ENCODE data around the gene DAPK1.
"Not testable (repeated sequence)": the region's sequence is repeated elsewhere in the genome, so short reads cannot be mapped to it uniquely, and the experiment has no call there.

The DAPK1 gene

DNA sequence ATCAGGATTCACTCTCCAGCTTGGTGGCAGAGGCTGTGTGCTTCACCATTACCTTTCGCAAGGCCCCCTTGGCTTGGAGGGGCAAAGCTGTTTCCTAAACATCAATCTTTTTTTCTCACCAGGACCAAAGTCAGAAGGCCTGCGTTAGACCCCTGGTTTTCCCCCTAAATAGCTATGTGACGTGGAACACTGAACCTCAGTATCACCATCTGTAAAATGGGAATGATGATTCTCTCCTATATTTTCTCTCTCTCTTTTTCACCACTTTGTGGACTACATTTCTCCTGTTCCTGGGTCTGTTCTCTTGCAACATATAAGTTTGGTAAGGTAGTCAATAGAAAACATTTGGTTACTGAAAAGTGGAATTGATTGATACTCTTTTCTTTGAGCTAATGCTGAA, 50.5 kb downstream of the DAPK1 start:
- DNase-seq, result no peak

GRCh38 chr9:87549088-87549487, 51.4 kb downstream of the DAPK1 start:
- DNase-seq, result not testable (repeated sequence)

- no peak for DNase-seq
Measured at GRCh38 chr9:87549791-87550190, 52.1 kb downstream of the DAPK1 start.

DNA sequence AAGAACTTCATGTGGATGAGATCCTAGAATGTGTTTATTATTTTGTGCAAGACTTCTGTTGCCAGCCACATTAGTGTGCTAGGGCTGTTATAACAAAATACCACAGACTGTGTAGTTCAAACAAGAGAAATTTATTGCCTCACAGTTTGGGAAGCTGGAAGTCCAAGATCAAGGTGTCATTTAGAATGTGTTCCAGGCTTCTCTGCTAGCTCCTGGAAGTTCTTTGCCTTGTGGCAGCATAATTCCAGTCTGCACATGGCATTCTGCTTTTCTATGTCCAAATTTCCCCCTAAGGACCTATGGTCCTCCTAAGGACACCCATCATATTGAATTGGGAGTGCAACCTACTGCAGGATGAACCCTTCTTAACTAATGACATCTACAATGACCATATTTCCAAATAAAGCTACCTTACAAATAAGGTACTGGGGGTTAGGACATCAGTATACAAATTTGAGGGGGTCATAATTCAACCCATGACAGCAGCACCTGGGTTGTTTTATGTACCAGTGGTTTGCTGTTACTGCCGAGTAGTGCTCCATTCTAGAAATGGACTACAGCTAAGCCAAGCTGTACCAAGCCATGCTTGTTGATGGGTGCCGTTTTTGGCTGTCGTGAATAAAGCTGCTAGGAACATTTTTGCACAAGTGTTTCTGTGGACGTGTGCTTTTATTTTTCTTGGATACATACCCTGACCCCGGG, 52.7 kb downstream of the DAPK1 start:
- DNase-seq, result no peak

DNA sequence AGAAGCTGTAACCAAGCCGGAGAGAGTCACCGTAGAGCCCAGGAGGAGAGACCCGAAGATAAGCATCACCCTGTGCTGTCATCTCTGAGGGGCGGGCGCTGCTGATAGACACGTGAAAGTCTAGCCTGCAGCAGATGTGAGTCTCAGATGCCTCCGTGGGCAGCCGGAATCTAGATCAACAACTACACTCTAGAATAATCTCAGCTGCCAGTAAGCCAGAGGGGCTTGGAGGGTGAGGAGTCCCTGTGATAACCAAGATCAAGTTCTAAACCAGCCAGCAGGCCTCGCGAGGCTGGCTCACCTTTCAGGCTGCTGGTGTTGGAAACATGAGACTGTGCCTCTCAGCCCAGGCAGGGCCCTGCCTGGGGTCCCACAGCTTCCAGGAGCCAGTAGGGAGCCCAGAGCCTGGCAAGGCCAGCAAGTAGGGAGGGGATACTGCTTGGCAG, 54.1 kb downstream of the DAPK1 start:
- DNase-seq, result no peak

- no peak for DNase-seq
Measured at GRCh38 chr9:87554171-87554910, 56.7 kb downstream of the DAPK1 start.

- DNase-seq, result no peak
Measured at GRCh38 chr9:87554976-87555375, 57.3 kb downstream of the DAPK1 start.

GRCh38 chr9:87556039-87556438, 58.4 kb downstream of the DAPK1 start:
- no peak for DNase-seq

DNA sequence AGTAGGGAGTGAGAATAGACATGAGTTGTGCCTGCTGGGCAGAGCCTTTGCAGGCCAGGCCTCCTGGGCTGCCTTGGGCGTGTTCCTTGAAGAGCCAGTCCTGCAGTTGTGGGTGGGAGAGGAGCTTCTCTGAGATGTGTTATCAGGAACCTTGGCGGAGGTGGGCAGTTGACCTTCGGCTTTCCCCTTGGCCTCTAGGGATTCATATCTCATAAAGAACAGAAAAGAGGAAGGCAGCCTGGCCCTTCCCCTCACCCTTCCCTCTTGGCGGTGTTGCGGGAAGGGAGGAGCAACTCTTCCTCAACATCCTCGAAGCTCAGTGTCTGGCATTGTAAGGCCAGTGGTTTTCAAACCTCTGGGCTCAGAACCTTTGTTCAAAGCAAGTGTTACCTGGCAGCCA, 59.2 kb downstream of the DAPK1 start:
- DNase-seq, result no peak

GRCh38 chr9:87557996-87558395, 60.3 kb downstream of the DAPK1 start:
- DNase-seq, result no peak

- DNase-seq, result no peak
Measured at GRCh38 chr9:87558606-87559190, 61.0 kb downstream of the DAPK1 start.

- DNase-seq, result no peak
Measured at GRCh38 chr9:87562062-87562461, 64.4 kb downstream of the DAPK1 start.

DNA sequence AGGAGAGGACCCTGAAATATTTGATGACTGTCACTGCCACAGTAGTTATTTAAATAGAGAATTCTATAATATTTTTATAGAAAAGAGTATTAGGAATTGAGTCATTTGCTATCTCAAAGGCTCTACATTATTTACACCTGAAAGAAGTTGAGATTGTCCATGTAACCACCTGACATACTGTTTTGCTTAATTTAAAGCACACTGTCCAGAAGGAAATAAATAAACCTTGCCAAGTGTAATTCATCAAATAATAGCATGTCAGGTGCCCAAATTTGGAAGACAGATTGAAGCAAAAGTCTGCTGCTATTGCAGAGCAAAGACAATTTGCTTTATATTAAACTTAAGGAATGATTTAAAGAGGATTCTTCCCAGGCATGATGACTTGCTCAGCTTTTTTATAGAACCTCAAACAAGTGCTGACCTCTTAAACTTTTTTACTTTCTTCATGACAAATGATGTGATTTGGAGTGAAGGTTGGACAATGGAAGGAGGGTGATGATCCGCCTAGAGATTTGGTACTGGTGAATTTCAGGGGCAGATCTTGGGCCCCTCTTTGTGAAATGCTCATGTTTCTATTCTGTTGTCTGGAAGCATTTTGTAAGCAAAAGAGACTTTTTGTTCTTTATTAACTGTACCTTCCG, 65.0 kb downstream of the DAPK1 start:
- no peak for DNase-seq

DNA sequence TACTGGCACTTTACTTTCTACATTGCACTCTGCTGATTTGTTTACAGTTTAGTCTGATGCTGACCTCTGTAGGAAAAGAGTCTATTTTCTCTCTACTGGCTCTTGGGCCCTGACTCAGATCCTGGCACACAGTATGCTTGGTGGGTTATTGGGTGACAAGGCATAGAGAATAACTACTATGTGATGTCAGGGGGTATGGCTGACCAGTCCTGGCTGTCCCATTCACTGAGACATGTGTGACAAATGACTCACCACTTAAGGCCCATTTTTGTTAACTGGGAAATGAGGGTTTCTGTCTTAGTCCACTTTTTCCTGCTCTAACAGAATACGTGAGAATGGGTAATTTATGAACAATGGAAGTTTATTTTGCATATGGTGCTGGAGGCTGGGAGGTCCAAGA, 66.4 kb downstream of the DAPK1 start:
- no peak for DNase-seq

- DNase-seq, result no peak
Measured at GRCh38 chr9:87564791-87565241, 67.1 kb downstream of the DAPK1 start.

GRCh38 chr9:87567001-87567400, 69.3 kb downstream of the DAPK1 start:
- no peak for DNase-seq

- no peak for DNase-seq
Measured at GRCh38 chr9:87567571-87567970, 69.9 kb downstream of the DAPK1 start.

DNA sequence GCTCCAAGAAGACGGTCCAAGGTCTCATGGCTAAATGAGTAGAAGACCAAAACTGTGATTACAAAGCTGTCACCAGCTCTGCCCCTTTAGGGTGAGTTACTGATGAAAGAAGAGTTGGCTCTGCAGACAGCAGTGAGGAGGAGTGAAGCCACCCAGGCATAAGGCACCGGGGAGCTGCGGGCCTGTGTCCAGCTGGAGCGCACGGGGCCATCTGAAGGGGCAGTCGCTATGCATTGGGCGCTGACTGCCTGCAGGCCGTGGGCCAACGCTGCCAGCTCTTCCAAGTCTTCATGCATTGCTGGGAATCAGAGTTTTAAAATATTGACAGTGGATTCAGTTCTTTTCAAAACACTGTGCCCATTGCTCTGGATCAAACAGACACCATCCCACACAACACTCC, 70.3 kb downstream of the DAPK1 start:
- DNase-seq, result no peak

- no peak for DNase-seq
Measured at GRCh38 chr9:87568401-87568800, 70.7 kb downstream of the DAPK1 start.

DNA sequence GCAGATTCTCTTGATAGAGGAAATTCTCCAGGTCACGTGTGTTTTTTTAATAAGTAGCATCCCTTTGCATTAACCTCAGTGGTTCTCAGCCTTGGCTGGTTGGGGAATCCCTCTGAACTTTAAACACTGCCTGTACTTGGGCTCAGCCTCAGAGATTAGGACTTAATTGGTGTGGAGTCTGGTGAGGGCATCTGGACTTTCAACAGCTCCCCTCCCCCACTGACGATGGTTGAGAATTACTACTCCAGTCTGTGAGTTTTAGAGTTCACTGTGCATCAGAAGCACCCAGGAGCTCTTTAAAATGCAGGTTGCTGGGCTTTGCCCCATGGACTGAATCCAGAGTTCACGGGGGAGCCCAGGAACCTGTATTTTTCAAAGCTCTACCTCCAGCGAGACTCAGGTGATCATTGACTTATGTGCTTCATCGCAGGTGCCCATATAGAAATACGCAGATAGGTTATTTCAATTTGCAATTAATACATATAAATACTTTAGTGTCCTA, 71.4 kb downstream of the DAPK1 start:
- DNase-seq, result no peak

GRCh38 chr9:87569518-87569917, 71.9 kb downstream of the DAPK1 start:
- DNase-seq, result no peak

DNA sequence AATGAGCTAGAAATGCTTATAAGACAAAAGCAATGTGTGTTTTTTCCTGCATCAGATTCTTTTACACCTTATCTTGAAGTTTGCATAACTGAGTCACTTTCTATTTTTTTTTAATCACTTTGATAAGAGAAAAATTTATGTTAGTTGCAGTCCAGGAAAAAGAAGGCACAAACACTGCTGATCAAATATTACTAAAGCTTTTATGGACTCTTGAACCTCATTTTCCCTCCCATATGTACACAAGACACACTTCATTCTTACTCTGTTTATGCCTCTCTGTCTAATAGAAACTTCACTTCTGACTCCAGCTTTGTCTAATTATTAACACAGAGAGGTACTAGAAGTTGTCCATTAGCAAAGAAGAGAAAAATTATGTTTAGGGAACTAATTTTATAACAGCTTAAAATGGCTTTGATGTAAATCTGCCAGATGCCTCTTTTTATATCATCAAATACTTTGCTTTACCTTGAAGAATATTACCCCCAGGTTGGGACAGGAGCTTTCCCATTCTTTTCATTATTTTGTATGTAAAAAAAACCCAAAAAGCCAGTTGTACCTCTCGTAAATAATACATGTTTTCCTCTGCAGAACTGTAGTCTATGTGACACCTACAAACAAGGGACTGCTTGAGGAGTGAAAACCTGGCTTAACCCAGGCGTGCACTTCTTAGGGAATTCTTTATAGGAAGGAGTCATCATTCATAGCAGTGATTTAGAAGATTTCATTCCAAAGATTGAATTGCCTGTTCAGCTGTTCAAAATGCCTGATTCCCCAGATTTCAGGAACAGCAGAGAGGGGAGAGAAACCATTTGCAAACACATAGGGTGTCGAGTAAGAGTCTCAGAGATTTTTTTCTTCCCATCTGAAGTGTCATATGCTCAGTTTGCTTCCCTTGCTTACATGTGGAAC, 72.6 kb downstream of the DAPK1 start:
- no peak for DNase-seq
